ENCODE results near the gene PSMC1.
A peak's percentile ranks its signal among the peaks of the same experiment; 100 is the strongest.

PSMC1 gene

DNA sequence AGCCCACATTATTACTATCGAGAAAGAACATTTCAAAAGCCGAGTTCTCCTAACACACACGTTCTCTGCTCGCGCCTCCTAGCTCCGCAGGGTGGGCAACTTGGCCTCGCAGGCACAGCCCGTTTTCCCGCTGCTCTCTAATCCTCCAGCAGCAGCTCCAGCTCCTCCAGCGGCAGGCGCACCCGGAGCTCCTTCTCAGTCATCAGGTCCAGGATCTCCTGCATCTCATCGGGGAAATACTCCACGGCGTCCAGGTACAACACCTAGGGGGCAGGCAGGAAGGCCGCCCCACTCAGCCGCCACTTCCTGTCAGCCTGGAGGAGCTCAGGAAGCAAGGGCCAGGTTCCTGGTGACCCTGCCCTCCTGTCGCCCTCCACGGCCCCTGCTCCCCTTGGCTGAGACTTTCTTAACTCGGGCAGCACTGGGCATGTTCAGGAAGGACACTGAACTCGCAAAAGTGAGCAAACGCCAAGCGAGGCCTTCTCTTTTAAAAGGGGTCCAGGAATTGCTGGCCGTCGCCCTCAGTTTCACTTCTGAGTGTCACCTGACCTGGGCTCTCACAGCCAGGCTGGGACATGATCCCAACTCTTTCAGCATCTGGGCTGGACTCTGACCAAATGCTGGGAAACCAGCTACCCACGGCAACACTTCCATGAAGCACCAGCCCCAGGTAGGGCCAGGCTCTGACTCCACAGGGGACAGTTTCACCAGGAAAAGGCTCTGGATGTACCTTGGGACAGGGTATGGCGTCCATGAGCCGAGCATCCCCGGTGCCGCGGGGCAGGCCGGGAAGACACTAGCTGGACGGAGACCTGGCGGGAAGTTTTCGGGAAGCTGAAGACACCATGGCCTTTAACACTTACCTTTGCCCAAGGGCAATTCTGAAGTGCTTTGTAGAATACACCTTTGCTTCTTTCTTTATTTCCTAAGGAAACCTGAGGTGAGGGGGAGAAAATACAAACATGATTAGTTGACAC, 22.1 kb downstream of the PSMC1 start:
- no peak overlapping the region for H3K4me3 ChIP-seq (ENCODE audit: low read depth, low read length)
- DNase-seq (ENCODE audit: low read depth, low spot score) = no peak
- ChIA-PET POLR2A (no interaction called here), CTCF (no interaction called here)
- TF ChIP-seq, protein P1, sequence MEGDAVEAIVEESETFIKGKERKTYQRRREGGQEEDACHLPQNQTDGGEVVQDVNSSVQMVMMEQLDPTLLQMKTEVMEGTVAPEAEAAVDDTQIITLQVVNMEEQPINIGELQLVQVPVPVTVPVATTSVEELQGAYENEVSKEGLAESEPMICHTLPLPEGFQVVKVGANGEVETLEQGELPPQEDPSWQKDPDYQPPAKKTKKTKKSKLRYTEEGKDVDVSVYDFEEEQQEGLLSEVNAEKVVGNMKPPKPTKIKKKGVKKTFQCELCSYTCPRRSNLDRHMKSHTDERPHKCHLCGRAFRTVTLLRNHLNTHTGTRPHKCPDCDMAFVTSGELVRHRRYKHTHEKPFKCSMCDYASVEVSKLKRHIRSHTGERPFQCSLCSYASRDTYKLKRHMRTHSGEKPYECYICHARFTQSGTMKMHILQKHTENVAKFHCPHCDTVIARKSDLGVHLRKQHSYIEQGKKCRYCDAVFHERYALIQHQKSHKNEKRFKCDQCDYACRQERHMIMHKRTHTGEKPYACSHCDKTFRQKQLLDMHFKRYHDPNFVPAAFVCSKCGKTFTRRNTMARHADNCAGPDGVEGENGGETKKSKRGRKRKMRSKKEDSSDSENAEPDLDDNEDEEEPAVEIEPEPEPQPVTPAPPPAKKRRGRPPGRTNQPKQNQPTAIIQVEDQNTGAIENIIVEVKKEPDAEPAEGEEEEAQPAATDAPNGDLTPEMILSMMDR (IDR thresholded peaks at IDR 0.05; ENCODE audit: insufficient read depth, low read length, missing control alignments) = no peak

DNA sequence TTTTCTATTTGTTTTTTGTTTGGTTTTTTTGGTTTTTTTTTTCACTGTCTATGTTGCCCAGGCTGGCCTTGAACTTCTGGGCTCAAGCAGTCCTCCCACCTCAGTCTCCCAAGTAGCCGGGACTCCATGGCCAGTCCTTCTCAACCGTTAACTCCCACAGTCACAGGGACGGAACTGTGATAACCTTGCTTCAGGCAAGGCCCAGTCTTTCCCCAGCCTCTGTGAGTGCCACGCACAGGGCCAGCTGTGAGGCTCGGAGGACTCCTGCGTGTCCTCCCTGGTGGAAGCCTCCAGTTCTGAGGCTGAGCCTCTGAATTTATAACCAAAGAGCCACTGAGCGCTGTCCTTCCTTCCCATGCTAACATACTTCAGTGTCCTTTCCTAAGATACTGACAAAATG, 23.7 kb downstream of the PSMC1 start:
- no peak for DNase-seq (ENCODE audit: low read depth, low spot score)
- TF ChIP-seq, protein P1 (IDR thresholded peaks at IDR 0.05; ENCODE audit: insufficient read depth, low read length, missing control alignments) = no peak
- ChIA-PET POLR2A (interaction anchor here (0.6 kb wide), 1 partner anchor 117 kb away, joined by 3 read pairs; no protein-coding TSS in a partner anchor), CTCF (no interaction called here)
- H3K4me3 ChIP-seq (ENCODE audit: low read depth, low read length) = no peak overlapping the region

DNA sequence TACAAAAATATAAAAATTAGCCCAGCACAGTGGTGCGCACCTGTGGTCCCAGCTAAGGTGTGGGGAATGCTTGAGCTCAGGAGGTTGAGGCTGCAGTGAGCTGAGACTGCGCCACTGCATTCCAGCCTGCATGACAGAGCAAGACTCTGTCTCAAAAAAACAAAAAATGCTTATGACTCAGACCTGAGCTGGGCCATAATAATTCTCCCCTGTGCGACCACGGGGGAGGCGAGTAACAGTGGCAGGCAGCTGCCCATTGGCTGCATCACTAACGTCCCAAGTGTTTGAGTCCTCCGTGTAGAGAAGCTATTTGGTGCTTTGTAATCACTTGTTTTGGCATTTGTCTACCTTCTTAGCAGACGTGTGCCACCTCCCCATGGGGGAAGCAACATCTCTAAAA, 24.9 kb downstream of the PSMC1 start:
- no peak for DNase-seq (ENCODE audit: low read depth, low spot score)

DNA sequence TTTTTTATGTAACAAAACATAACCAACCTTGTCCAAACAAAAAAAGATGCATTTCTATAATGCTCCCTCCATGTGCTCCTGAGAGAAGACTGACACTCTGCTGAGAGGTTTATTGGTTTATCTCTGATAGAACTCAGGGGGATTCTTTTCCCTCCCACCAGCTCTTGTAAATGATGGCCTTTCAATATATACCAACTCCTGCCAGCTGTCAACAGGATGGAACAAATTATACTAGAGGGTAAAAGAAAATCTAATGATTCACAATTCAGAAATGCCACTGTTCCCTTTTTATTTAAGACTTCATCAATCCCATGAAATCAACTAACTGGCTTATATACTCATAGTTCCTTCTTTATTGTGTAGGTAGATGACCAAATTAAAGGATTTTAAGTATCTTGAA, 25.4 kb downstream of the PSMC1 start:
- CTCF ChIA-PET = interaction anchor here (0.7 to 1.8 kb wide), 10 partner anchors 8 to 621 kb away, joined by 3 to 12 read pairs (median 4); no protein-coding TSS in a partner anchor
- POLR2A ChIA-PET = interaction anchor here (0.8 to 1.2 kb wide), 5 partner anchors 25 to 411 kb away, joined by 3 to 6 read pairs (median 3); partner anchors contain the start of genes CALM1 and PSMC1
- H3K4me3 ChIP-seq (ENCODE audit: low read depth, low read length) = no peak overlapping the region
- DNase-seq (ENCODE audit: low read depth, low spot score) = no peak
- TF ChIP-seq, protein P1 (IDR thresholded peaks at IDR 0.05; ENCODE audit: insufficient read depth, low read length, missing control alignments) = no peak

More for the DNA sequence above, 24.9 kb downstream of the PSMC1 start:
- POLR2A ChIA-PET = interaction anchor here (0.8 to 1.2 kb wide), 5 partner anchors 25 to 411 kb away, joined by 3 to 6 read pairs (median 3); partner anchors contain the start of genes CALM1 and PSMC1
- TF ChIP-seq, protein P1 (IDR thresholded peaks at IDR 0.05; ENCODE audit: insufficient read depth, low read length, missing control alignments) = no peak
- H3K4me3 ChIP-seq (ENCODE audit: low read depth, low read length) = peak overlapping the region; percentile 12; the same call in 1 of the 2 replicates
- CTCF ChIA-PET = interaction anchor here (0.7 to 1.8 kb wide), 10 partner anchors 9 to 622 kb away, joined by 3 to 12 read pairs (median 4); no protein-coding TSS in a partner anchor

DNA sequence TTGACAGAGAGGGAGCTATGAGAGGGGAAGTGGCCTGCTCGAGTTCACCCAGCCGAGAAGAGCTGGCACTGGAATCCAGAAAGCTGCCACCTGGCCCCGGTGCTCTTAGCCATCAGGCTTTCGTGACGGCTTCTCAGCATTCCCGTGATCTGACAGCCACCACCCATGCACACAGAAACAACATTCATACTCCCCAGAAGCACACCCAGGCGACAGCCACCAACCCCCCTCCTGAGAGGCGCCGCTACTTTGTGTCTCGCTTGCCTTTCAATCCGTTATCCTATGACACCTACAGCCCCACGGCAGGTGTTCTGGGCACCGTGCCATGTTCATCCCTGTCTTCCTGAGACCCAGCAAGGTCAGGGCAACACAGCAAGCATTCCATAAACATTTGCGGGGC, 31.4 kb downstream of the PSMC1 start:
- TF ChIP-seq, protein P1 (IDR thresholded peaks at IDR 0.05; ENCODE audit: insufficient read depth, low read length, missing control alignments) = no peak
- DNase-seq (ENCODE audit: low read depth, low spot score) = no peak
- ChIA-PET CTCF (interaction anchor here (5.4 to 6.9 kb wide), 2 partner anchors 11 to 409 kb away, joined by 34 to 48 read pairs; no protein-coding TSS in a partner anchor), POLR2A (no interaction called here)
- no peak overlapping the region for H3K4me3 ChIP-seq (ENCODE audit: low read depth, low read length)

All from AG04449 (cell line).